K562 (cell line): Measurements from ENCODE around the gene TMEM156. TPM values are rescaled to one million over a fixed set of nuclear protein-coding genes. Genes with fewer than 3 reads are reported as not detected.

ENCODE experiments used
- ATAC-seq: fragments of 200-7000 bp; cut with Tn5 transposase; 3 replicates; pipeline ENCODE4 v1.9.1; 2020; ENCODE audit warnings: moderate library complexity
- BruUV-seq: library from RNA; stranded (reverse); fragments of 400-500 nt; replicated peaks from 2 replicates; lab custom pipeline; 2021; lab: Mats Ljungman, UMichigan
- CTCF ChIA-PET: fragments of 300-600 bp; formaldehyde crosslinking; extraction: SDS; loops from one replicate; lab custom pipeline; 2021; ENCODE audit warnings: low intra/inter-chr PET ratio; lab: Yijun Ruan, JAX
- POLR2A ChIA-PET: fragments of 300-600, 350-650 bp; sonication (Branson Sonifier 250); formaldehyde crosslinking; extraction: SDS; loops from one replicate; lab custom pipeline; 2021; ENCODE audit warnings: antibody characterized with exemption, inconsistent platforms; lab: Yijun Ruan, JAX
- DNase-seq, 4 experiments: peaks; one replicate each; pipeline versions ENCODE4 v3.0.0 to v3.0.0-alpha.2; 2011 to 2018; ENCODE audit warnings: low spot score in 3 of 4, mixed read lengths in 3 of 4; ENCODE audit errors: extremely low read depth in 1 of 4
- FAIRE-seq: peaks from 2 replicates; lab custom pipeline; 2011; peaks lifted over from hg19 to GRCh38; lab: Jason Lieb, UNC
- H2AFZ ChIP-seq: 2 replicates; pipeline ENCODE4 v1.6.0; 2011; ENCODE audit warnings: low read depth, low read length, control low read depth, inconsistent platforms
- H3K27ac ChIP-seq: fragments of 200-600 bp; 3 replicates; pipeline ENCODE4 v1.8.0; 2011; ENCODE audit warnings: low read depth, mild to moderate bottlenecking, control low read depth, inconsistent platforms, low read length, moderate library complexity, mixed read lengths; ENCODE audit errors: extremely low read depth
- H3K27me3 ChIP-seq, 2 experiments: fragments of 300-600 bp in 1 of 2; 2 replicates in 1 of 2; 3 replicates in 1 of 2; pipeline versions ENCODE4 v1.6.0 to v1.8.0; 2011; ENCODE audit warnings: inconsistent platforms in 2 of 2, low read length in 2 of 2, mild to moderate bottlenecking in 1 of 2, mixed read lengths in 1 of 2, moderate library complexity in 1 of 2; ENCODE audit not compliant: control insufficient read depth in 2 of 2, insufficient read depth in 2 of 2
- H3K36me3 ChIP-seq: fragments of 300-600 bp; 3 replicates; pipeline ENCODE4 v1.8.0; 2011; ENCODE audit warnings: mild to moderate bottlenecking, low read length, inconsistent platforms; ENCODE audit not compliant: control insufficient read depth, insufficient read depth
- H3K4me1 ChIP-seq, 2 experiments: fragments of 200-600 bp in 1 of 2; replicated peaks in 1 of 2; 2 replicates in 1 of 2; 3 replicates in 1 of 2; pipeline versions ENCODE4 v1.5.1 to v1.8.0; 2011; ENCODE audit warnings: inconsistent platforms in 2 of 2, low read length in 2 of 2, mild to moderate bottlenecking in 1 of 2, mixed read lengths in 1 of 2, moderate library complexity in 1 of 2; ENCODE audit not compliant: control insufficient read depth in 2 of 2, insufficient read depth in 2 of 2
- H3K4me2 ChIP-seq: 2 replicates; pipeline ENCODE4 v1.6.1; 2011; ENCODE audit warnings: low read length, control low read depth, inconsistent platforms, mixed read lengths; ENCODE audit not compliant: insufficient read depth
- H3K4me3 ChIP-seq: fragments of 200-600 bp; sonication (generic), shearing (Covaris generic); 2 replicates; pipeline ENCODE4 v1.5.1; 2016; ENCODE audit warnings: control low read depth, inconsistent platforms
- H3K79me2 ChIP-seq: fragments of 200-600 bp; 3 replicates; pipeline ENCODE4 v1.8.0; 2011; ENCODE audit warnings: low read length, inconsistent platforms; ENCODE audit not compliant: control insufficient read depth, insufficient read depth
- H3K9ac ChIP-seq, 2 experiments: 2 replicates each; pipeline versions ENCODE4 v1.6.0 to v1.6.1; 2011; ENCODE audit warnings: low read depth in 2 of 2, low read length in 2 of 2, control low read depth in 1 of 2, inconsistent platforms in 1 of 2, mild to moderate bottlenecking in 1 of 2, mixed read lengths in 1 of 2; ENCODE audit not compliant: insufficient read depth in 1 of 2
- H3K9me1 ChIP-seq: one replicate; pipeline ENCODE4 v1.6.0; 2011; ENCODE audit warnings: inconsistent platforms, mild to moderate bottlenecking, low read length, moderate library complexity; ENCODE audit not compliant: control insufficient read depth, insufficient read depth
- H3K9me3 ChIP-seq: replicated peaks from 2 replicates; pipeline ENCODE4 v1.5.1; 2011; ENCODE audit warnings: low read depth, low read length, inconsistent platforms; ENCODE audit not compliant: control insufficient read depth, insufficient read depth
- H4K20me1 ChIP-seq: replicated peaks from 2 replicates; pipeline ENCODE4 v1.6.1; 2011; ENCODE audit warnings: low read length, inconsistent platforms, mixed read lengths; ENCODE audit not compliant: control insufficient read depth, insufficient read depth
- BACH1 ChIP-seq: fragments of 200-800 bp; sonication (Bioruptor generic); IDR thresholded peaks from 2 replicates; pipeline ENCODE4 v1.6.1; 2016; ENCODE audit warnings: missing genetic modification characterization, missing compliant biosample characterization
- CBFA2T2 ChIP-seq: fragments of 450-650 bp; conservative IDR thresholded peaks from 2 replicates; pipeline ENCODE4 v1.6.1; 2017; ENCODE audit warnings: mild to moderate bottlenecking
- CBFB ChIP-seq: sonication (generic); formaldehyde crosslinking; IDR thresholded peaks from 2 replicates; pipeline ENCODE4 v1.4.0; 2020; ENCODE audit warnings: mild to moderate bottlenecking, missing genetic modification reagents
- FOXJ2 ChIP-seq: fragments of 200-800 bp; sonication (Bioruptor generic); IDR thresholded peaks from 2 replicates; pipeline ENCODE4 v1.6.1; 2016; ENCODE audit warnings: missing genetic modification characterization, missing compliant biosample characterization
- MTA3 ChIP-seq: fragments of 450-650 bp; formaldehyde crosslinking; IDR thresholded peaks from 2 replicates; pipeline ENCODE4 v1.6.1; 2017; ENCODE audit warnings: mild to moderate bottlenecking, borderline replicate concordance
- NCOA2 ChIP-seq, 2 experiments: fragments of 450-650 bp; IDR thresholded peaks; 2 replicates each; pipeline ENCODE4 v1.6.1; 2018; ENCODE audit warnings: mild to moderate bottlenecking in 2 of 2, moderate library complexity in 1 of 2; ENCODE audit not compliant: partially characterized antibody in 2 of 2
- NFE2L1 ChIP-seq: fragments of 450-650 bp; IDR thresholded peaks from 2 replicates; pipeline ENCODE4 v1.6.1; 2016; ENCODE audit warnings: missing genetic modification characterization, low read depth, mild to moderate bottlenecking, missing compliant biosample characterization, moderate library complexity, borderline replicate concordance
- SAP30 ChIP-seq: fragments of 200-600 bp; sonication (generic); IDR thresholded peaks from 2 replicates; pipeline ENCODE4 v1.6.1; 2012; ENCODE audit warnings: borderline replicate concordance, low read depth, mild to moderate bottlenecking, moderate library complexity, low read length, control low read depth, inconsistent platforms; ENCODE audit not compliant: insufficient read depth, poor library complexity, severe bottlenecking
- THRA ChIP-seq: fragments of 450-650 bp; IDR thresholded peaks from 2 replicates; pipeline ENCODE4 v1.6.1; 2017; ENCODE audit warnings: mild to moderate bottlenecking, moderate library complexity
- TRIM24 ChIP-seq, 2 experiments: fragments of 450-650 bp; IDR thresholded peaks; 2 replicates each; pipeline ENCODE4 v1.6.1; 2016
- ZBED1 ChIP-seq: IDR thresholded peaks from 2 replicates; pipeline ENCODE4 v1.6.1; 2014
- ZNF282 ChIP-seq: sonication (generic); formaldehyde crosslinking; IDR thresholded peaks from 2 replicates; pipeline ENCODE4 v1.8.1; 2023; ENCODE audit warnings: missing genetic modification reagents
- ZNF551 ChIP-seq: fragments of 250-450 bp; sonication (Bioruptor Pico); IDR thresholded peaks from 2 replicates; pipeline ENCODE4 v1.5.0; 2021; ENCODE audit warnings: mild to moderate bottlenecking, moderate library complexity
- ZNF583 ChIP-seq: fragments of 250-450 bp; sonication (Bioruptor Pico); IDR thresholded peaks from 2 replicates; pipeline ENCODE4 v1.4.0; 2020
- WGBS: fragments of 100-300 bp; shearing (Covaris generic); methylation state at CpG from one replicate; pipeline ENCODE4 v1.1.6; 2016; ENCODE audit warnings: low coverage, mixed read lengths; ENCODE audit not compliant: insufficient coverage; ENCODE audit errors: missing lambda C conversion rate; 5-methylcytosine and 5-hydroxymethylcytosine counted together
- in situ Hi-C: fragments of 300-500 bp; cut with MboI; formaldehyde crosslinking; loops from 4 replicates; pipeline ENCODE4 v1.15.0; 2018; ENCODE audit warnings: inconsistent platforms, mixed read lengths
- intact Hi-C: fragments of 100-400 bp; cut with micrococcal nuclease; formaldehyde crosslinking; loops from 2 replicates; pipeline ENCODE4 v1.14.2; 2022
- polyA plus RNA-seq, 8 experiments: library from polyadenylated mRNA; depleted of rRNA in 4 of 8; stranded (reverse) in 5 of 8; unstranded in 3 of 8; fragments of >200 nt; fragmentation: Nextera tagmentation in 2 of 8; fragmentation: Illumina TruSeq in 1 of 8; extraction: Ambion mirVana in 2 of 8; extraction: Trizol in 1 of 8; gene quantifications; 2 replicates each; pipeline versions ENCODE4 v1.2.1 to v1.2.3, GENCODE V29; 2011 to 2014; ENCODE audit warnings: inconsistent platforms in 1 of 8, missing spikeins in 1 of 8
- total RNA-seq, 7 experiments: library from RNA; depleted of rRNA in 6 of 7; stranded (reverse); fragments of >200 nt in 6 of 7; fragmentation: Illumina TruSeq in 2 of 7; extraction: Trizol in 2 of 7; gene quantifications; 2 replicates each; pipeline versions ENCODE4 v1.2.1 to v1.2.3, GENCODE V29; 2011 to 2021; ENCODE audit warnings: low replicate concordance in 1 of 7
- TF ChIP-seq, protein P1 (sequence below): fragments of 250-450 bp; sonication (Bioruptor Pico); IDR thresholded peaks from 2 replicates; pipeline ENCODE4 v1.5.1; 2021; ENCODE audit warnings: mild to moderate bottlenecking
- TF ChIP-seq, protein P2 (sequence below), 3 experiments: IDR thresholded peaks in 2 of 3; conservative IDR thresholded peaks in 1 of 3; 2 replicates each; pipeline ENCODE4 v1.5.1; 2011 to 2012; ENCODE audit warnings: low read length in 3 of 3, mild to moderate bottlenecking in 3 of 3, control low read depth in 2 of 3, improper control_type of control experiment in 1 of 3, inconsistent platforms in 1 of 3, low read depth in 1 of 3, mixed read lengths in 1 of 3, moderate library complexity in 1 of 3; ENCODE audit not compliant: insufficient read depth in 2 of 3
- TF ChIP-seq, protein P3 (sequence below), 2 experiments: fragments of 250-450 bp in 1 of 2; fragments of 450-650 bp in 1 of 2; sonication (Bioruptor Pico) in 1 of 2; IDR thresholded peaks; 2 replicates each; pipeline versions ENCODE4 v1.6.1 to v1.8.0; 2016 to 2021; ENCODE audit warnings: mild to moderate bottlenecking in 2 of 2, moderate library complexity in 2 of 2, missing compliant biosample characterization in 1 of 2, missing genetic modification characterization in 1 of 2

The TMEM156 gene
- total and polyA plus RNA-seq, 9 of the 15 experiments (the other 6 are each of a cell fraction or from before 2014, with no cell fraction given): 3.5 to 9.6 (median 6.4) TPM

- TF ChIP-seq THRA (no peak), TRIM24 (IDR thresholded peaks at IDR 0.05) (no peak), ZNF583 (CRISPR knock-in tag) (no peak), MTA3 (no peak), NFE2L1 (tag) (no peak)
Observed at GRCh38 chr4:38944440-38944839, 87.8 kb downstream of the TMEM156 start (continued).

DNA sequence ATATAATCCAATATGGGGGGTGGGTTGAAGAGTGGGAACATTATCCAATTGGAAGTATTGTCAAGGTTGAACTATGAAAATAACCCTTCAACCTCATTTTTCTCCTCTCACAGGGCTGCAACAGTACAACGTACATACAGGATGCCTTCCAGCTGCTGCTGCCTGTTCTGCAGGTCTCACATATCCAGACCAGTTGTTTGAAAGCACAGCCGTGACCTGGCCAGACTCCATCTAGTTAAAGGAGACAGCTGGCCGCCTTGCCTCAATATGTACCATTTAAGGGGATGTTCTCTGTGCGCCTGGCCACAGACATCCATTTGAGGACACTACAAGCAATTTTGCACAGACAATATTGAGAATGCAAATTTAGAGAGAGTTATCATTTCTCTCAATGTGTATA lies 88.9 kb downstream of the TMEM156 start:
- H3K9ac ChIP-seq: no peak overlapping the region
- no peaks in the 10 kb centered on the region for H3K9me1 ChIP-seq
- no TSS peak for BruUV-seq
- DNase-seq: no peak
- no peak for FAIRE-seq
- H4K20me1 ChIP-seq: no peaks in the 10 kb centered on the region
- H3K4me3 ChIP-seq: no peak overlapping the region
- H2AFZ ChIP-seq: no peak overlapping the region
- ATAC-seq: no peak
- whole genome bisulfite sequencing: 62% methylated on average over 4 of the region's 4 CpGs
- no peaks in the 10 kb centered on the region for H3K9me3 ChIP-seq
- TF ChIP-seq ZNF282 (CRISPR knock-in tag) (no peak), CBFA2T2 (no peak), BACH1 (tag) (no peak), NCOA2 (IDR thresholded peaks at IDR 0.05; ENCODE audit: partially characterized antibody in 2 of 2) (no peak), SAP30 (no peak), ZBED1 (no peak), CBFB (CRISPR knock-in tag) (no peak), ZNF551 (no peak), FOXJ2 (tag) (no peak)
- TF ChIP-seq, protein P1, sequence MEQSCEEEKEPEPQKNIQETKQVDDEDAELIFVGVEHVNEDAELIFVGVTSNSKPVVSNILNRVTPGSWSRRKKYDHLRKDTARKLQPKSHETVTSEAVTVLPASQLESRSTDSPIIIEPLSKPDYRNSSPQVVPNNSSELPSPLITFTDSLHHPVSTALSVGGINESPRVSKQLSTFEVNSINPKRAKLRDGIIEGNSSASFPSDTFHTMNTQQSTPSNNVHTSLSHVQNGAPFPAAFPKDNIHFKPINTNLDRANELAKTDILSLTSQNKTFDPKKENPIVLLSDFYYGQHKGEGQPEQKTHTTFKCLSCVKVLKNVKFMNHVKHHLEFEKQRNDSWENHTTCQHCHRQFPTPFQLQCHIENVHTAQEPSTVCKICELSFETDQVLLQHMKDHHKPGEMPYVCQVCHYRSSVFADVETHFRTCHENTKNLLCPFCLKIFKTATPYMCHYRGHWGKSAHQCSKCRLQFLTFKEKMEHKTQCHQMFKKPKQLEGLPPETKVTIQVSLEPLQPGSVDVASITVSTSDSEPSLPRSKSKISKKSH: no peak
- TF ChIP-seq, protein P2, sequence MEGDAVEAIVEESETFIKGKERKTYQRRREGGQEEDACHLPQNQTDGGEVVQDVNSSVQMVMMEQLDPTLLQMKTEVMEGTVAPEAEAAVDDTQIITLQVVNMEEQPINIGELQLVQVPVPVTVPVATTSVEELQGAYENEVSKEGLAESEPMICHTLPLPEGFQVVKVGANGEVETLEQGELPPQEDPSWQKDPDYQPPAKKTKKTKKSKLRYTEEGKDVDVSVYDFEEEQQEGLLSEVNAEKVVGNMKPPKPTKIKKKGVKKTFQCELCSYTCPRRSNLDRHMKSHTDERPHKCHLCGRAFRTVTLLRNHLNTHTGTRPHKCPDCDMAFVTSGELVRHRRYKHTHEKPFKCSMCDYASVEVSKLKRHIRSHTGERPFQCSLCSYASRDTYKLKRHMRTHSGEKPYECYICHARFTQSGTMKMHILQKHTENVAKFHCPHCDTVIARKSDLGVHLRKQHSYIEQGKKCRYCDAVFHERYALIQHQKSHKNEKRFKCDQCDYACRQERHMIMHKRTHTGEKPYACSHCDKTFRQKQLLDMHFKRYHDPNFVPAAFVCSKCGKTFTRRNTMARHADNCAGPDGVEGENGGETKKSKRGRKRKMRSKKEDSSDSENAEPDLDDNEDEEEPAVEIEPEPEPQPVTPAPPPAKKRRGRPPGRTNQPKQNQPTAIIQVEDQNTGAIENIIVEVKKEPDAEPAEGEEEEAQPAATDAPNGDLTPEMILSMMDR (IDR thresholded peaks at IDR 0.05 in 2 of 3, conservative IDR thresholded peaks at IDR 0.05 in 1 of 3; ENCODE audit: insufficient read depth in 2 of 3, low read depth in 1 of 3, low read length in 3 of 3): no peak
- TF ChIP-seq, protein P3, sequence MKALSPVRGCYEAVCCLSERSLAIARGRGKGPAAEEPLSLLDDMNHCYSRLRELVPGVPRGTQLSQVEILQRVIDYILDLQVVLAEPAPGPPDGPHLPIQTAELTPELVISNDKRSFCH (CRISPR knock-in tag; IDR thresholded peaks at IDR 0.05): no peak
- TF ChIP-seq, protein P3 (tag; IDR thresholded peaks at IDR 0.05): no peak
- ChIA-PET POLR2A (no interaction called here), CTCF (no interaction called here)
- in situ Hi-C loops (no loop called here), intact Hi-C loops (no loop called here)
- peaks cover 0 to 4% of the 10 kb centered on the region in 2 experiments; a peak in 1 of 5 replicates for H3K4me1 ChIP-seq
- no peaks in the 10 kb centered on the region for H3K36me3 ChIP-seq
- no peak overlapping the region for H3K4me2 ChIP-seq
- no peaks in the 10 kb centered on the region for H3K79me2 ChIP-seq
- no peak overlapping the region for H3K27ac ChIP-seq
- H3K27me3 ChIP-seq: no peaks in the 10 kb centered on the region
